GM08714 (cell line): ENCODE data around the gene TIGAR.

Experiments
- H3K4me3 ChIP-seq: fragments of 200-500 bp; sonication (Bioruptor generic); 2 replicates; pipeline ENCODE4 v1.5.1; 2014; ENCODE audit warnings: mild to moderate bottlenecking, low read length, inconsistent platforms
- ZNF274 ChIP-seq: IDR thresholded peaks from 2 replicates; pipeline ENCODE4 v1.6.1; 2012; ENCODE audit warnings: mild to moderate bottlenecking, low read depth, low read length

The TIGAR gene

GRCh38 chr12:4355156-4356040 is 34.4 kb downstream of the TIGAR start:
- TF ChIP-seq ZNF274 = no peak
- no peak overlapping the region for H3K4me3 ChIP-seq

DNA sequence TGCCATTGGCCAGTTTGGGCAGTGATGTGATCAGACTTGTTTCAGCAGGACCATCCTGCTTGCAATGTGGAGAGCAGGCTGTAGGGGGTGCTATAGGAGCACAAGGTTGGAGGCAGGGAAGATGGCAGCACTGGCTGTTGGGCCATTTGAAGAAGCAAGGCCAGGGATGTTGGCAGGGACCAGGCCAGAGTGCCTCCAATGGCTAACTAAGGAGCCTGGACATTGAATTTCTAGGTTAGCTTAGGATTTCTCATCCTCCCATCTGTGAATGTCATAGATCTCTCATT is 35.0 kb downstream of the TIGAR start:
- H3K4me3 ChIP-seq = no peak overlapping the region
- TF ChIP-seq ZNF274 = no peak

- no peak overlapping the region for H3K4me3 ChIP-seq
- TF ChIP-seq ZNF274 = no peak
Observed at GRCh38 chr12:4366090-4366489, 45.1 kb downstream of the TIGAR start.

DNA sequence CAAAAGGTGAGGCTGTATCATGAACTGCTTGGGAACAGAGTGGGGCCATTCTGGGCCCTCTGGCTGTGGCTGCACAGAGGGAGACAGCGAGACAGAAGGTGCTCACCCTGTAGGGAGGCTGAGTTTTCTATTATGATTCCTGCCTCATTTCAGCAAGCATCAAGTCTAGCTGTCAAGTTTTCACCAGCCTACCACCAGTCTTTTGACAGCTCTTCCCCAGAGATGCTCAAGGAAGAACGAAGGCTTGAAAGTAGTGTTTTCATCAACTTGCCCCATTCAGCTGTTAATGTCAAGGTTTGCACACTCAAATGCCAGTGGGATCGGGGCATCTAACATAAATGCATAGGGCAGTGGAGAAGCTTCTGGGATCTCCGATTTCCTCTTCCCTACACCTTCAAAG is 48.5 kb downstream of the TIGAR start:
- H3K4me3 ChIP-seq = no peak overlapping the region
- no peak for TF ChIP-seq ZNF274

DNA sequence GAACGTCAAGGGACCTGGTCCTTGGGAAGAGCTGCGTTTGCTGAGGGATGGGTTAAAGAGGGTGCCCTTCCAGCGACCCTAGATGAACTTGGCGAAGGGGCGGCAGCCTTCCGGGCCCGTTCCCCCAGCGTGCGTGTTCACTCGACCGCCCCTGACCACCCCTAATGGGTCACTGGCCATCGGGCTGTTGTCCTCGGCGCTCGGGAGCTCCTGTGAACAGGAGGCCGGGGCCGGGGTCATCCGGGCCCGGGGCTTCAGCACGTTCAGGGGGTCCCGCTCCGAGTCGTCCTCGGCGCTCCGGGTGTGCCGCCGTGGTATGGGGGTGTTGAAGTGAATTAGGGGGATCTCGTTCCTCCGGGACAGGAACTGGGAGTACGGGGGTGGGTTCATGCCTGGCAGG is 49.3 kb downstream of the TIGAR start:
- TF ChIP-seq ZNF274 = no peak
- H3K4me3 ChIP-seq = no peak overlapping the region

DNA sequence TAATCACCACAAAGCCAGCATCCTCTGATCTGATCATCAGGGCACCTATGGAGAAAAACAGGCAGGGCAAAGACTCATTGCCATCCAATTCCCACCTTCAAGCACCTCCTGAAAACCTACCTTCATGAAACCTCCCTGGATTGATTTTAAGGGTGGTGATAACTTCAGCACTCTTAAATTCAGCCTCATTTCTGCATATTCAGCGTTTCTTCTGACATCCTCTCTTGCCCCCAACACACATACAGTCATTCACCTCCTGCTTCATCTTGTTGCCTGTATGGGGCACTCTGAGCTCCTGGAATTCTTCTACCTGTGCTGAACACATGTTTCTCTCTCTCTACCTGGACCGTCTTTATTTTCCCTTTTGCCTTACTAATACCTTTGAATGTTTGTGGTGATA is 51.6 kb downstream of the TIGAR start:
- TF ChIP-seq ZNF274 = no peak
- no peak overlapping the region for H3K4me3 ChIP-seq

- no peak for TF ChIP-seq ZNF274
- H3K4me3 ChIP-seq = no peak overlapping the region
Observed at GRCh38 chr12:4375449-4375848, 54.4 kb downstream of the TIGAR start.

- no peak overlapping the region for H3K4me3 ChIP-seq
- TF ChIP-seq ZNF274 = no peak
Observed at GRCh38 chr12:4378772-4379171, 57.8 kb downstream of the TIGAR start.

- no peak within 1 kb of the TSS for H3K4me3 ChIP-seq
Observed at GRCh38 chr12:4379405-4379804, 58.4 kb downstream of the TIGAR start, which contains the start of gene FGF23. Gene FGF23 (minus strand): TSS chr12:4379712. CDS start chr12:4379582, 130 bp downstream.

DNA sequence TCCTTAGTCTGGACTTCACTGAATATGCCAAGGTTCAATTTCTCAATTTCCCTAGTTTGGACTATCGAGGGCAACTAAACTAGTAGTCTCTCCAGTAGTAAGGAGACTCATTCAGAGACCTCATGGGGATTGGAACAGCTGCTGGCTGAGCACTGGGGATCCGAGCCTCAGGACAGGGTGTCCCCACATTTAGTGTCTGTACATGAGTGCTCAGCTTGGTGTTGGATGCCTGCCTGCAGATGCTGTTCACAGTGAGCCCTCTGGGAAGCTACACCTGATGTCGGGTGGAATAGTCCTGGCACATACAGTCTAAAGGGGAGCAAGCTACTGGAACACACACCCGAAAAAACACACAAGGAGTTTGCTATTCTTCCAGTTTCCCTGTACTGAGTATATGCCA is 59.3 kb downstream of the TIGAR start:
- TF ChIP-seq ZNF274 = no peak
- H3K4me3 ChIP-seq = no peak overlapping the region

More at GRCh38 chr12:4379405-4379804, 58.4 kb downstream of the TIGAR start, which contains the start of gene FGF23:
- no peak for TF ChIP-seq ZNF274

DNA sequence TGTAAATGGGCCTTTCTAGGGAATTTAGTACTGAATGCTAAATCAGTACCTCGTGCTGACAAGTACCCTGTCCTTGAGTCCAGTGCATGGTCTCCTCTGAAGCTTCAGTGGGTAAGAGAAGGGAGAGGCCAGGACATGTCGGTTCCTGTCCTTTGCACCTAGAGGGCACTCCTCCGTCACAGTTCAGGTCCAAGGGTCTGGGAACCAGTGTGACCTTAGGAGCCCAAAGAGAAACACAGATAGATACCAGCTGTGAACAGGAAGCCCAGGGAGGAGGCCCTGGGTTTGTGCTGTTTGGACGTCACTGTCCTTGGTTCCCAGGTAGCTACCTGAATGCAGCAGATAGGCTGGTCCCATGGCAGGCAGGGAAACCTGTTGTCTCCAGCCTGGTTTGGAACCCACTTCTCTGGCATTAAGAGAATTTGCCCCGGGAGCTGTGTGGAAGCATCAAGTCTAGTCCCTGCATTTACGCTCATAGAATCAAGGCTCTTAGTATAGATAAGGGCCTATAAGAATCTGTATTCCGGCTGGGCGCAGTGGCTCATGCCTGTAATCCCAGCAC is 62.4 kb downstream of the TIGAR start:
- H3K4me3 ChIP-seq = no peak overlapping the region
- TF ChIP-seq ZNF274 = no peak

DNA sequence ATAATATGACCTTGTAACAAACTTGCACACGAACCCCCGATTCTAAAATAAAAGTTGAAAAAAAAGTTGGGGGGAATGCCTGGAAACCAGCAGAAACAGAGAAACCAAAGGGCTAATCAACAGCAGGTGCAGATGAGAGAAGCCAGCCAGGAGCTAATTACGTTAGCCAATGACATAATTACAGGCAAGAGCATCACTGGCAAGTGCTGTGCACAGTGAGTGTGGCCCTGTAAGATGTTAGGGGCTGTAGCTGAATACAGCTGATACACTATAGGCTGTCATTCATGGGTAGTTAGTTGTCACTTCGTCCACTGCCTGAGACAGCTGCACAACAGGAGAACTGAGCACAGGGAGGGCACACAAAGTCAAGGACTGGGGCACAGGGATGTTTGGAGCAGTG is 65.8 kb downstream of the TIGAR start:
- no peak overlapping the region for H3K4me3 ChIP-seq
- TF ChIP-seq ZNF274 = no peak

GRCh38 chr12:4387607-4388006 is 66.6 kb downstream of the TIGAR start:
- no peak overlapping the region for H3K4me3 ChIP-seq
- no peak for TF ChIP-seq ZNF274

DNA sequence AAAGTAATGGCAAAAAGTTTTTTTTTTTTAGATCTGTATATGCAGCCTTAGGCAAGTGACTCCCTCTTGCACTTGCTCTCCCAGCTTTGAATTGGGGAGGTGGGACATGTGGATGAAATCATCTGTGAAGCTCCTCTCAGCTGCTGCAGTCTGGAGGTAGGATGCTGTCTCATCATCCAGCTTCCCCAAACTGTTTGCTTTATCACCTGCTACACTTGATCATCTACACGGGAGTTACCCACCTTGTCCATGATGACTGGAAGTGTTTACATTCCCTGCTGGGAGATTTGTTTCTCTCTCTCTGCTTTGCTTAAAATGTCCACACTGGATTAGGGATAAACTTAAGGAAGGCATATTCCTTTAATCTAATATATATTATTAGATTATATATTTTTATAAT is 67.0 kb downstream of the TIGAR start:
- TF ChIP-seq ZNF274 = no peak
- H3K4me3 ChIP-seq = no peak overlapping the region

GRCh38 chr12:4388662-4389061 is 67.6 kb downstream of the TIGAR start:
- no peak for TF ChIP-seq ZNF274

More at GRCh38 chr12:4388662-4389061, 67.6 kb downstream of the TIGAR start:
- H3K4me3 ChIP-seq = no peak overlapping the region
